ENCODE data around the gene PAFAH1B1.

The PAFAH1B1 gene

DNA sequence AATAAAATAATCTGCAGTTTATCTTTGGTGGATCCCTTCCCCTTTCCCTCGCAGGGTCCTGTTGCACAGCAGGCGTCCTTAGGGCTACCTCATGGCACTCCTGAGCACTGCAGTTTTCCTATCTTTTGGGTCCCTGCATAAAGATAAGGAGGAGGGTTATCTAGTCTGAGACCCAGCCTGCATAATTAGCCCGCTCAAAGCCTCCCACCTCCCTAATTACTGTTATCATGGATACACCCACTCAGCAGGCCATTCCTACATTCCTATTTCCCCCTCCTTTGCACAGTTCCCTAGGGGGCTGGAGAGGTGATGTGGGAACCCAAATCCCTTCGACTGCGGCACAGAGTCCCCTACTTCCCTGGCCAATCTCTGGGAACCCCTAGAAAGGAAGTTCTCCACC lies 123.2 kb downstream of the PAFAH1B1 start:
- TF ChIP-seq TAF1 (IDR thresholded peaks at IDR 0.05; ENCODE audit: low read depth) = no peak
- no peak for TF ChIP-seq NFIC (IDR thresholded peaks at IDR 0.05)
- no peak for TF ChIP-seq ZBTB7A (IDR thresholded peaks at IDR 0.05; ENCODE audit: low read depth)
- TF ChIP-seq EGR1 (IDR thresholded peaks at IDR 0.05) = no peak
- TF ChIP-seq YY1 (IDR thresholded peaks at IDR 0.05; ENCODE audit: low read depth) = no peak
- TF ChIP-seq, protein P1, sequence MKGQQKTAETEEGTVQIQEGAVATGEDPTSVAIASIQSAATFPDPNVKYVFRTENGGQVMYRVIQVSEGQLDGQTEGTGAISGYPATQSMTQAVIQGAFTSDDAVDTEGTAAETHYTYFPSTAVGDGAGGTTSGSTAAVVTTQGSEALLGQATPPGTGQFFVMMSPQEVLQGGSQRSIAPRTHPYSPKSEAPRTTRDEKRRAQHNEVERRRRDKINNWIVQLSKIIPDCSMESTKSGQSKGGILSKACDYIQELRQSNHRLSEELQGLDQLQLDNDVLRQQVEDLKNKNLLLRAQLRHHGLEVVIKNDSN (IDR thresholded peaks at IDR 0.05) = no peak
- no peak for TF ChIP-seq EP300 (IDR thresholded peaks at IDR 0.05; ENCODE audit: borderline replicate concordance)
- TF ChIP-seq, protein P2, sequence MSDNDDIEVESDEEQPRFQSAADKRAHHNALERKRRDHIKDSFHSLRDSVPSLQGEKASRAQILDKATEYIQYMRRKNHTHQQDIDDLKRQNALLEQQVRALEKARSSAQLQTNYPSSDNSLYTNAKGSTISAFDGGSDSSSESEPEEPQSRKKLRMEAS (IDR thresholded peaks at IDR 0.05) = no peak
- TF ChIP-seq TEAD4 (IDR thresholded peaks at IDR 0.05) = no peak
- no peak for TF ChIP-seq RAD21 (IDR thresholded peaks at IDR 0.05; ENCODE audit: low read depth)
- no peak for TF ChIP-seq CEBPB (IDR thresholded peaks at IDR 0.05)
- no peak for TF ChIP-seq TCF12 (IDR thresholded peaks at IDR 0.05; ENCODE audit: low read depth)
- no peak for TF ChIP-seq FOXM1 (IDR thresholded peaks at IDR 0.05; ENCODE audit: borderline replicate concordance, low read depth)
- TF ChIP-seq CREB1 (IDR thresholded peaks at IDR 0.05; ENCODE audit: low read depth) = no peak
- TF ChIP-seq, protein P3, sequence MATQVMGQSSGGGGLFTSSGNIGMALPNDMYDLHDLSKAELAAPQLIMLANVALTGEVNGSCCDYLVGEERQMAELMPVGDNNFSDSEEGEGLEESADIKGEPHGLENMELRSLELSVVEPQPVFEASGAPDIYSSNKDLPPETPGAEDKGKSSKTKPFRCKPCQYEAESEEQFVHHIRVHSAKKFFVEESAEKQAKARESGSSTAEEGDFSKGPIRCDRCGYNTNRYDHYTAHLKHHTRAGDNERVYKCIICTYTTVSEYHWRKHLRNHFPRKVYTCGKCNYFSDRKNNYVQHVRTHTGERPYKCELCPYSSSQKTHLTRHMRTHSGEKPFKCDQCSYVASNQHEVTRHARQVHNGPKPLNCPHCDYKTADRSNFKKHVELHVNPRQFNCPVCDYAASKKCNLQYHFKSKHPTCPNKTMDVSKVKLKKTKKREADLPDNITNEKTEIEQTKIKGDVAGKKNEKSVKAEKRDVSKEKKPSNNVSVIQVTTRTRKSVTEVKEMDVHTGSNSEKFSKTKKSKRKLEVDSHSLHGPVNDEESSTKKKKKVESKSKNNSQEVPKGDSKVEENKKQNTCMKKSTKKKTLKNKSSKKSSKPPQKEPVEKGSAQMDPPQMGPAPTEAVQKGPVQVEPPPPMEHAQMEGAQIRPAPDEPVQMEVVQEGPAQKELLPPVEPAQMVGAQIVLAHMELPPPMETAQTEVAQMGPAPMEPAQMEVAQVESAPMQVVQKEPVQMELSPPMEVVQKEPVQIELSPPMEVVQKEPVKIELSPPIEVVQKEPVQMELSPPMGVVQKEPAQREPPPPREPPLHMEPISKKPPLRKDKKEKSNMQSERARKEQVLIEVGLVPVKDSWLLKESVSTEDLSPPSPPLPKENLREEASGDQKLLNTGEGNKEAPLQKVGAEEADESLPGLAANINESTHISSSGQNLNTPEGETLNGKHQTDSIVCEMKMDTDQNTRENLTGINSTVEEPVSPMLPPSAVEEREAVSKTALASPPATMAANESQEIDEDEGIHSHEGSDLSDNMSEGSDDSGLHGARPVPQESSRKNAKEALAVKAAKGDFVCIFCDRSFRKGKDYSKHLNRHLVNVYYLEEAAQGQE (IDR thresholded peaks at IDR 0.05; ENCODE audit: low read depth) = no peak

DNA sequence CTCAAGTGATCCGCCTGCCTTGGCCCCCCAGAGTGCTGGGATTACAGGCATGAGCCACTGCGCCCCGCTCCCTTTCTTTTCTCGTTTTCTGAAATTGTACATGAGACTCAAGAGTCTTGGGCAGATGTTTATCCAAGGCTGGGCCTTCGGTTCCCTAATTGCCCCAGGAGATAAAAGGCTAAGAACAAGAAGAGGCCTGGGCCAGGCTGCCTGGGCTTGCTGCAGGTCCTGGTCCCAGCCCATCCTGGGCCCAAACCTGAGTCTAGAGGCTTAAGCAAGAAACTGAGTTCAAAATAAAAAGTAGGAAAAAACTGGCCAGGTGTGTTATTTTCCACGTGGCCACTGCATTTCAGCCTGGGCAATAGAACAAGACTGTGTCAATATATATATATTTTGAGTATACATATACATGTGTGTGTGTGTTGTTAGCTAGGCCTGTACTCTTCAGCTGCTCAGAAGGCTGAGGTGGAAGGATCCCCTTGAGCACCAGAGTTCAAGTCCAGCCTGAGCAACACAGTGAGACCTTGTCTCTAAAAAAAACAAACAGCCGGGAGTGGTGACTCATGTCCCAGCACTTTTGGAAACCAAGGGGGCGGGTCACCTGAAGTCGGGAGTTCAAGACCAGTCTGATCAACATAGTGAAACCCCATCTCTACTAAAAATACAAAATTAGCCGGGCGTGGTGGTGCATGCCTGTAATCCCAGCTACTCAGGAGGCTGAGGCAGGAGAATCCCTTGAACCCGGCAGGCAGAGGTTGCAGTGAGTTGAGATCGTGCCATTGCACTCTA lies 124.9 kb downstream of the PAFAH1B1 start:
- no peak for TF ChIP-seq NFIC (IDR thresholded peaks at IDR 0.05)
- no peak for TF ChIP-seq ZBTB7A (IDR thresholded peaks at IDR 0.05; ENCODE audit: low read depth)
- TF ChIP-seq, protein P3 (IDR thresholded peaks at IDR 0.05; ENCODE audit: low read depth) = no peak
- no peak for TF ChIP-seq RAD21 (IDR thresholded peaks at IDR 0.05; ENCODE audit: low read depth)
- TF ChIP-seq TCF12 (IDR thresholded peaks at IDR 0.05; ENCODE audit: low read depth) = no peak
- TF ChIP-seq EP300 (IDR thresholded peaks at IDR 0.05; ENCODE audit: borderline replicate concordance) = no peak
- TF ChIP-seq, protein P1 (IDR thresholded peaks at IDR 0.05) = no peak
- TF ChIP-seq FOXM1 (IDR thresholded peaks at IDR 0.05; ENCODE audit: borderline replicate concordance, low read depth) = no peak
- TF ChIP-seq, protein P2 (IDR thresholded peaks at IDR 0.05) = no peak
- TF ChIP-seq TEAD4 (IDR thresholded peaks at IDR 0.05) = no peak
- TF ChIP-seq TAF1 (IDR thresholded peaks at IDR 0.05; ENCODE audit: low read depth) = no peak
- no peak for TF ChIP-seq YY1 (IDR thresholded peaks at IDR 0.05; ENCODE audit: low read depth)
- no peak for TF ChIP-seq CEBPB (IDR thresholded peaks at IDR 0.05)
- no peak for TF ChIP-seq CREB1 (IDR thresholded peaks at IDR 0.05; ENCODE audit: low read depth)
- TF ChIP-seq EGR1 (IDR thresholded peaks at IDR 0.05) = no peak

DNA sequence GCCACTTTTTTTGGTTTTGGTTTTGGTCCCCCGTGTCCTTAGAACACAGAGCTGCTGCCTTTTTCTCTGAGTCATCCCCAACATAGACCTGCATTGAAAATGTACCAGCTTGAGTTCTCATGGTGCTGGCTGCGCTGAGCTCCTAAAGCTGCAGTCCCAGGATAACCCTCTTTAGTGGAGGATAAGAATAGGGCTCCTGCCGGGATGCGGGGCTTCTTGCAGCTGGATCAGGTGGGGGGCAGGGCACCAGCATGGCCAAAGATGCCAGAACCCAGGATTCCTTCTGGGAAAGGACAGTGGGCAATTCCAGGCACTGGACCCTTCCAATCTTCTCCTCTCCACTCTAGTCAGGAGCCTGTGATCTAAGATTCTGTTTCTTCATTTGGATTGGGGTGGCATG lies 126.4 kb downstream of the PAFAH1B1 start:
- no peak for TF ChIP-seq TCF12 (IDR thresholded peaks at IDR 0.05; ENCODE audit: low read depth)
- no peak for TF ChIP-seq CEBPB (IDR thresholded peaks at IDR 0.05)
- TF ChIP-seq, protein P2 (IDR thresholded peaks at IDR 0.05) = no peak
- TF ChIP-seq TEAD4 (IDR thresholded peaks at IDR 0.05) = no peak
- TF ChIP-seq EGR1 (IDR thresholded peaks at IDR 0.05) = no peak
- TF ChIP-seq RAD21 (IDR thresholded peaks at IDR 0.05; ENCODE audit: low read depth) = no peak
- no peak for TF ChIP-seq CREB1 (IDR thresholded peaks at IDR 0.05; ENCODE audit: low read depth)
- no peak for TF ChIP-seq NFIC (IDR thresholded peaks at IDR 0.05)
- TF ChIP-seq, protein P1 (IDR thresholded peaks at IDR 0.05) = no peak

DNA sequence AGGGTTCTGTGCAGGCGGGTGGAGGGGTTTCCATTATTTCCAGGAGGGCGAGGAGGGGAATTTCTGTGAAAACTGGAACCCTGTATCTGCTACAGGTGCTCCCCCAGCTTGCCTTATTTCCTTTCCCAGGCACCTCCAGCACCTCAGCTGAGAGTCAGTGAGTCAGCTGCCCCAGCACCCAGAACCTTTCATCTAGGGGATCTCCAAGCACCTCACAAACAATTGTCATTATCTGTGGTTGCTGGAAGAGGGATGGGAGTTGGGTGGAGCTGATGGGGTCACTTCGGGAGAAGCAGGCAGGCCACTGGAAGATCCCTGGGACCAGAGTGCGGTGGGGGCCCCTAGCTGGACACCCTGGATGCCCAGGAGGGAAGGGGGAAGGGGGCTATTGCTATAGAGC lies 128.1 kb downstream of the PAFAH1B1 start:
- no peak for TF ChIP-seq CEBPB (IDR thresholded peaks at IDR 0.05)

DNA sequence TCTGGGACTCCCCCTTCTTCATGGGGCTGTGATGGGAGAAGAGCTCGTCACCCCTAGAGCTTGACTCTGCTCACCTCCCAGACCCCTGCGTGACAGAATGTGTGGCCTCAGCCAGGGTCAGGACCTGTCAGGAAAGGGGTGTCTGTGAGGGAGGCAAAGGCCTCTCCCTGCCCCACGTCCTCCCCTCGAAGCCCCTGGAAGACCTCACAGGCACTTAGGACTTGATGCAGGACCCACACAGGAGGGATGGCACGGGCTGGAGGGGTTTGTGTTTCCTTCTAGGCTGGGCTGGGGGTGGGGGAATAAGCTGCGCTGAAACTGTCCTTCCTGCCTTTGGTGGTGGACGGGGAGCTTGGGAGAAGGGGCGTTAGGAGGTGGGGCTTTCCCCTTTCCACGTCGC lies 129.2 kb downstream of the PAFAH1B1 start:
- no peak for TF ChIP-seq EP300 (IDR thresholded peaks at IDR 0.05; ENCODE audit: borderline replicate concordance)
- TF ChIP-seq, protein P3 (IDR thresholded peaks at IDR 0.05; ENCODE audit: low read depth) = no peak
- TF ChIP-seq, protein P2 (IDR thresholded peaks at IDR 0.05) = no peak
- TF ChIP-seq EGR1 (IDR thresholded peaks at IDR 0.05) = no peak
- TF ChIP-seq CEBPB (IDR thresholded peaks at IDR 0.05) = no peak
- TF ChIP-seq, protein P1 (IDR thresholded peaks at IDR 0.05) = no peak
- TF ChIP-seq TCF12 (IDR thresholded peaks at IDR 0.05; ENCODE audit: low read depth) = no peak
- no peak for TF ChIP-seq ZBTB7A (IDR thresholded peaks at IDR 0.05; ENCODE audit: low read depth)
- TF ChIP-seq TEAD4 (IDR thresholded peaks at IDR 0.05) = no peak
- no peak for TF ChIP-seq CREB1 (IDR thresholded peaks at IDR 0.05; ENCODE audit: low read depth)
- TF ChIP-seq FOXM1 (IDR thresholded peaks at IDR 0.05; ENCODE audit: borderline replicate concordance, low read depth) = no peak
- no peak for TF ChIP-seq YY1 (IDR thresholded peaks at IDR 0.05; ENCODE audit: low read depth)
- TF ChIP-seq RAD21 (IDR thresholded peaks at IDR 0.05; ENCODE audit: low read depth) = no peak
- TF ChIP-seq TAF1 (IDR thresholded peaks at IDR 0.05; ENCODE audit: low read depth) = no peak
- TF ChIP-seq NFIC (IDR thresholded peaks at IDR 0.05) = no peak

All from Ishikawa (cell line).